T-cell (primary cell): ENCODE data around the gene WDR6. TPM values are rescaled to one million over a fixed set of nuclear protein-coding genes. Genes with fewer than 3 reads are reported as not detected.
A peak's percentile ranks its signal among the peaks of the same experiment; 100 is the strongest.

Source experiments
- ATAC-seq, 4 experiments: fragments of 200-7000 bp in 3 of 4; fragments of 150-1000 bp in 1 of 4; cut with Tn5 transposase; replicated peaks in 1 of 4; 1 replicate in 3 of 4; 2 replicates in 1 of 4; pipeline ENCODE4 v1.10.0; 2021; ENCODE audit warnings: moderate library complexity in 3 of 4, mild to moderate bottlenecking in 2 of 4, moderate number of reproducible peaks in 1 of 4
- CTCF ChIA-PET, 2 donors: fragments of 300-600 bp; sonication (Branson Sonifier 250); formaldehyde crosslinking; loops; one replicate each; lab custom pipeline; 2022; ENCODE audit warnings: antibody characterized with exemption in 2 of 2; lab: Charles Lee
- POLR2A ChIA-PET, 2 donors: fragments of 300-600 bp; sonication (Branson Sonifier 250); formaldehyde crosslinking; loops; one replicate each; lab custom pipeline; 2022; ENCODE audit warnings: antibody characterized with exemption in 2 of 2; lab: Charles Lee
- DNase-seq, 35 experiments: peaks; one replicate each; pipeline versions ENCODE4 v3.0.0 to v3.0.0-alpha.2; 2013 to 2023
- H3K27ac ChIP-seq: one replicate; pipeline ENCODE4 v1.5.1; 2013; ENCODE audit warnings: low read length
- H3K27me3 ChIP-seq, 2 experiments: replicated peaks in 1 of 2; 1 replicate in 1 of 2; 2 replicates in 1 of 2; pipeline versions ENCODE4 v1.6.1 to v1.7.0; 2013; ENCODE audit warnings: low read length in 1 of 2, mixed read lengths in 1 of 2; ENCODE audit not compliant: control insufficient read depth in 2 of 2, insufficient read depth in 2 of 2; ENCODE audit errors: extremely low read depth in 1 of 2
- H3K36me3 ChIP-seq, 2 donors: 1 replicate in 1 of 2; 2 replicates in 1 of 2; pipeline versions ENCODE4 v1.6.1 to v1.7.0; 2013; ENCODE audit warnings: low read length in 1 of 2; ENCODE audit not compliant: control insufficient read depth in 2 of 2, insufficient read depth in 1 of 2; ENCODE audit errors: extremely low read depth in 1 of 2
- H3K4me1 ChIP-seq, 2 experiments: 1 replicate in 1 of 2; 2 replicates in 1 of 2; pipeline versions ENCODE4 v1.6.1 to v1.7.0; 2013; ENCODE audit warnings: low read length in 2 of 2, mixed read lengths in 1 of 2; ENCODE audit not compliant: insufficient read depth in 2 of 2, control insufficient read depth in 1 of 2; ENCODE audit errors: extremely low read depth in 1 of 2
- H3K4me3 ChIP-seq, 2 donors: 1 replicate in 1 of 2; 2 replicates in 1 of 2; pipeline versions ENCODE4 v1.5.1 to v1.7.0; 2013; ENCODE audit warnings: mild to moderate bottlenecking in 2 of 2, low read length in 1 of 2, moderate library complexity in 1 of 2; ENCODE audit not compliant: control insufficient read depth in 1 of 2; ENCODE audit errors: extremely low read depth in 1 of 2
- H3K9me3 ChIP-seq: 2 replicates; pipeline ENCODE4 v1.7.0; 2013
- H3K27ac Mint-ChIP-seq, 2 donors: one replicate each; pipeline ENCODE4 v1.8.0; 2020 to 2021; ENCODE audit warnings: mild to moderate bottlenecking in 2 of 2, mixed read lengths in 2 of 2
- H3K27me3 Mint-ChIP-seq, 2 donors: one replicate each; pipeline ENCODE4 v1.8.0; 2021 to 2022; ENCODE audit warnings: mixed read lengths in 2 of 2
- H3K36me3 Mint-ChIP-seq: one replicate; pipeline ENCODE4 v1.8.0; 2021; ENCODE audit warnings: mixed read lengths
- H3K4me1 Mint-ChIP-seq, 3 donors: one replicate each; pipeline ENCODE4 v1.8.0; 2020 to 2022; ENCODE audit warnings: mixed read lengths in 3 of 3, mild to moderate bottlenecking in 1 of 3
- H3K4me3 Mint-ChIP-seq, 3 donors: one replicate each; pipeline ENCODE4 v1.8.0; 2020 to 2022; ENCODE audit warnings: mild to moderate bottlenecking in 3 of 3, mixed read lengths in 3 of 3, moderate library complexity in 3 of 3
- H3K9me3 Mint-ChIP-seq, 3 donors: one replicate each; pipeline ENCODE4 v1.8.0; 2020 to 2022; ENCODE audit warnings: mixed read lengths in 3 of 3
- WGBS: methylation state at CpG from one replicate; pipeline ENCODE4 v1.1.5; 2013; ENCODE audit warnings: missing lambda C conversion rate; ENCODE audit not compliant: insufficient coverage; 5-methylcytosine and 5-hydroxymethylcytosine counted together
- total RNA-seq, 35 experiments: library from RNA in 6 of 35; stranded (reverse) in 6 of 35; fragments of 120-200 nt in 1 of 35; gene quantifications; one replicate each; pipeline versions ENCODE4 v1.2.1 to v1.2.4 and lab custom pipeline; 2013 to 2026

WDR6 gene
- total RNA-seq, 5 donors from 2014 or later (not counting 1 experiment from before 2014, with no cell fraction given): 204 to 300 (median 293) TPM

GRCh38 chr3:49015765-49016164 lies 8.6 kb downstream of the WDR6 start:
- 89% methylated on average over 4 of the region's 6 CpGs for WGBS
- Histone ChIP-seq H3K9me3 (no peaks in the 10 kb centered on the region), H3K4me3 (no peak overlapping the region), H3K4me1 (peaks cover 14 to 42% of the 10 kb centered on the region in 2 experiments), H3K27ac (no peak overlapping the region), H3K36me3 (peaks cover 36 to 44% of the 10 kb centered on the region in 2 donors), H3K27me3 (no peaks in the 10 kb centered on the region)
- peak overlapping the region in 2 of 3 donors; percentile 31 to 90 for H3K4me3 Mint-ChIP-seq
- H3K4me1 Mint-ChIP-seq: peaks cover 33 to 44% (median 37%) of the 10 kb centered on the region in 3 donors
- ChIA-PET CTCF (interaction anchor here in 1 of 2 donors (1.0 to 2.6 kb wide), 3 partner anchors 8 to 28 kb away, joined by 3 to 5 read pairs (median 4); partner anchors contain the start of gene WDR6), POLR2A (no interaction called here)
- peaks cover 20% of the 10 kb centered on the region for H3K36me3 Mint-ChIP-seq
- no peak overlapping the region for H3K27ac Mint-ChIP-seq
- DNase-seq: no peak
- H3K27me3 Mint-ChIP-seq: no peaks in the 10 kb centered on the region
- no peaks in the 10 kb centered on the region for H3K9me3 Mint-ChIP-seq
- no peak for ATAC-seq

- ATAC-seq: no peak
- H3K36me3 Mint-ChIP-seq: peaks cover 18% of the 10 kb centered on the region
These were observed 9.4 kb downstream of the WDR6 start for GRCh38 chr3:49016414-49017228.

GRCh38 chr3:49017229-49017970 lies 10.2 kb downstream of the WDR6 start:
- ATAC-seq (no peak), DNase-seq (no peak)
- Histone ChIP-seq H3K4me3 (peak overlapping the region; percentile 71 to 78), H3K4me1 (peaks cover 14 to 45% of the 10 kb centered on the region in 2 experiments), H3K36me3 (peaks cover 30 to 32% of the 10 kb centered on the region in 2 donors), H3K9me3 (no peaks in the 10 kb centered on the region), H3K27ac (peak overlapping the region; percentile 41), H3K27me3 (no peaks in the 10 kb centered on the region)
- peaks cover 12% of the 10 kb centered on the region for H3K36me3 Mint-ChIP-seq
- H3K4me1 Mint-ChIP-seq: peaks cover 30 to 39% (median 36%) of the 10 kb centered on the region in 3 donors
- H3K27me3 Mint-ChIP-seq: no peaks in the 10 kb centered on the region
- no peaks in the 10 kb centered on the region for H3K9me3 Mint-ChIP-seq
- WGBS: 7% methylated on average over 22 of the region's 23 CpGs
- POLR2A ChIA-PET: interaction anchor here (0.6 to 1.7 kb wide), 4 partner anchors 10 to 314 kb away, joined by 3 to 6 read pairs (median 4); partner anchors contain the start of genes WDR6 (in 2 of the 2) and IMPDH2 (in 1 of the 2)
- CTCF ChIA-PET: interaction anchor here in 1 of 2 donors (1.5 kb wide), 1 partner anchor 10 kb away, joined by 9 read pairs; the partner anchor contains the start of gene WDR6
- peak overlapping the region; percentile 90 to 93 (median 91) for H3K4me3 Mint-ChIP-seq
- peak overlapping the region; percentile 61 to 66 for H3K27ac Mint-ChIP-seq

More at GRCh38 chr3:49016414-49017228, 9.4 kb downstream of the WDR6 start:
- DNase-seq: no peak
- peaks cover 36 to 40% of the 10 kb centered on the region in 2 donors for H3K36me3 ChIP-seq
- Mint-ChIP-seq H3K4me3 (peak overlapping the region; percentile 90 to 93 (median 91)), H3K4me1 (peaks cover 36 to 43% (median 38%) of the 10 kb centered on the region in 3 donors), H3K27me3 (no peaks in the 10 kb centered on the region), H3K9me3 (no peaks in the 10 kb centered on the region), H3K27ac (peak overlapping the region; percentile 61 to 66)
- H3K4me3 ChIP-seq: no peak overlapping the region
- CTCF ChIA-PET: interaction anchor here in 1 of 2 donors (1.5 kb wide), 1 partner anchor 10 kb away, joined by 9 read pairs; the partner anchor contains the start of gene WDR6
- peak overlapping the region; percentile 41 for H3K27ac ChIP-seq
- WGBS: 93% methylated on average over 5 of the region's 6 CpGs
- POLR2A ChIA-PET: interaction anchor here (1.1 to 1.5 kb wide), 2 partner anchors 9 to 13 kb away, joined by 3 to 4 read pairs; partner anchors contain the start of genes IMPDH2 (in 1 of the 2) and WDR6 (in 1 of the 2)
- no peaks in the 10 kb centered on the region for H3K9me3 ChIP-seq
- H3K27me3 ChIP-seq: no peaks in the 10 kb centered on the region
- H3K4me1 ChIP-seq: peaks cover 14 to 45% of the 10 kb centered on the region in 2 experiments

DNA sequence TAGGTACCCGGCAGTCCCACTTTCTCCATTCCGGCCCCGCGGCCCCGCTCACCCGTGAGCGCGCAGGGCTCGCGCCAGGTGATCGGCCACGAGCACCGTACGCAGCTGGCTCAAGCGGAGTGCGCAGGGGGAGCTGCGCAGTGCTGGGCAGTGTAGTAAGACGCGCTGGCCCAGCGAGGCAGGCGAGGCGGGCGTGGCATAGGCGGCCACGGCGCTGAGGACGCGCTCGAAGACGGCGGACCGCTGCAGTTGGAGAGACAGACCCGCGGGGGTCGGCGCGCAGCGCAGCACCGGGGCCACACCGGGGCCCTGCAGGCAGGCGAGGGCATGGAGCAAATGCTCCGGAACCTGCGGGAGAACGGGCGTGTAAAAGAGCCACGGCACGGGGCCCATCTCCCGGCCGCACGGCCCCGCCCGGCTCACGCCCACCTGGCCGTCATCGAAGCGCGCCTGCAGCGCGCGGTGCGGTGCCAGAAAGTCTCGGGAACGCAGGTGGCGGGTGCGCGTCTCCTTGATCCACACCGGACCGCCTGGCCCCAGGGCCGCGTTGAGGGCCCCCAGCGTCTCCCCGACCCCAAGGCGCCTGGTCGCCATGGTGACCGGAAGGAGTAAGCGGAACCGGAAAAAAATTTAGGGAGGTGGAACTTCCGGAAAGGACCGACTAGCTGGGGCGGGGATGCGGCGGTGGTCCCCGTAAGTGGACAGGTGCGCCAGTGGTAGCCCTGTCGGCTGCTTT lies 10.9 kb downstream of the WDR6 start, which contains the start of gene DALRD3:
Gene DALRD3, minus strand, starts transcription at position 610 of the 736 bp plus-strand sequence. Its CDS starts 16 bp downstream, at position 594.
- Mint-ChIP-seq H3K36me3 (peaks cover 14% of the 10 kb centered on the region), H3K27me3 (no peaks in the 10 kb centered on the region), H3K9me3 (no peaks in the 10 kb centered on the region), H3K27ac (peak within 1 kb of the TSS; percentile 85 to 91), H3K4me3 (peak within 1 kb of the TSS; percentile 90 to 93 (median 91)), H3K4me1 (peaks cover 35 to 44% (median 43%) of the 10 kb centered on the region in 3 donors)
- Histone ChIP-seq H3K4me3 (peak within 1 kb of the TSS; percentile 71 to 78), H3K27ac (peak within 1 kb of the TSS; percentile 58), H3K36me3 (peaks cover 23 to 31% of the 10 kb centered on the region in 2 donors), H3K9me3 (no peaks in the 10 kb centered on the region), H3K27me3 (no peaks in the 10 kb centered on the region), H3K4me1 (peaks cover 19 to 52% of the 10 kb centered on the region in 2 experiments)
- WGBS: under 1% methylated on average over 85 of the region's 85 CpGs
- ChIA-PET POLR2A (interaction anchor here (1.1 to 1.7 kb wide), 4 partner anchors 11 to 103 kb away, joined by 3 to 6 read pairs (median 4); partner anchors contain the start of genes WDR6 (in 2 of the 2), IMPDH2 (in 1 of the 2) and USP19 (in 1 of the 2)), CTCF (interaction anchor here in 1 of 2 donors (1.5 kb wide), 1 partner anchor 11 kb away, joined by 9 read pairs; the partner anchor contains the start of gene WDR6)
- DNase-seq (peak in 32 of 35 experiments; percentile 31 to 65 (median 47)), ATAC-seq (peak; percentile 6 to 17 (median 8))

GRCh38 chr3:49018707-49019006 lies 11.5 kb downstream of the WDR6 start:
- peak overlapping the region; percentile 71 to 78 for H3K4me3 ChIP-seq
- DNase-seq (no peak), ATAC-seq (no peak)
- Mint-ChIP-seq H3K4me3 (peak overlapping the region; percentile 90 to 93 (median 91)), H3K27ac (peak overlapping the region; percentile 85 to 91), H3K9me3 (no peaks in the 10 kb centered on the region), H3K36me3 (peaks cover 16% of the 10 kb centered on the region), H3K4me1 (peaks cover 39 to 48% (median 47%) of the 10 kb centered on the region in 3 donors), H3K27me3 (no peaks in the 10 kb centered on the region)
- no peaks in the 10 kb centered on the region for H3K9me3 ChIP-seq
- WGBS: 2% methylated on average over 16 of the region's 18 CpGs
- H3K27ac ChIP-seq: peak overlapping the region; percentile 58
- H3K4me1 ChIP-seq: peaks cover 20 to 57% of the 10 kb centered on the region in 2 experiments
- H3K36me3 ChIP-seq: peaks cover 18 to 33% of the 10 kb centered on the region in 2 donors
- no peaks in the 10 kb centered on the region for H3K27me3 ChIP-seq
- POLR2A ChIA-PET: interaction anchor here (0.7 to 1.7 kb wide), 3 partner anchors 11 to 102 kb away, joined by 3 to 6 read pairs (median 3); partner anchors contain the start of genes USP19 (in 1 of the 2) and WDR6 (in 1 of the 2)
- CTCF ChIA-PET: no interaction called here
